Measurements from ENCODE around the gene PRDM16.

Gene PRDM16

GRCh38 chr1:3066250-3066711 lies 2.7 kb upstream of the PRDM16 start:
- FAIRE-seq (no peak), DNase-seq (ENCODE audit: insufficient read length, low spot score) (no peak)

GRCh38 chr1:3066826-3067225 lies 2.2 kb upstream of the PRDM16 start:
- FAIRE-seq, result no peak
- DNase-seq (ENCODE audit: insufficient read length, low spot score), result no peak
- TF ChIP-seq CTCF (IDR thresholded peaks at IDR 0.05; ENCODE audit: insufficient read depth, missing control alignments), result no peak

More at GRCh38 chr1:3066250-3066711, 2.7 kb upstream of the PRDM16 start:
- no peak for TF ChIP-seq CTCF (IDR thresholded peaks at IDR 0.05; ENCODE audit: insufficient read depth, missing control alignments)

- DNase-seq (ENCODE audit: insufficient read length, low spot score) (no peak), FAIRE-seq (no peak)
- no peak for TF ChIP-seq CTCF (IDR thresholded peaks at IDR 0.05; ENCODE audit: insufficient read depth, missing control alignments)
These were observed 1.7 kb upstream of the PRDM16 start for GRCh38 chr1:3067301-3067670.

GRCh38 chr1:3067671-3068563 lies 1.1 kb upstream of the PRDM16 start:
- no peak for TF ChIP-seq CTCF (IDR thresholded peaks at IDR 0.05; ENCODE audit: insufficient read depth, missing control alignments)
- no peak for DNase-seq (ENCODE audit: insufficient read length, low spot score)
- no peak for FAIRE-seq

GRCh38 chr1:3069491-3070308 lies 697 bp downstream of the PRDM16 start:
- DNase-seq (ENCODE audit: insufficient read length, low spot score) (no peak), FAIRE-seq (no peak)
- peak; percentile 17 for TF ChIP-seq CTCF (IDR thresholded peaks at IDR 0.05; ENCODE audit: insufficient read depth, missing control alignments)

GRCh38 chr1:3070309-3070643 lies 1.3 kb downstream of the PRDM16 start:
- no peak for DNase-seq (ENCODE audit: insufficient read length, low spot score)
- FAIRE-seq, result no peak
- no peak for TF ChIP-seq CTCF (IDR thresholded peaks at IDR 0.05; ENCODE audit: insufficient read depth, missing control alignments)
